GM18873 (cell line): Measurements from ENCODE around the gene BCLAF3.

ENCODE experiments used
- ATAC-seq: cut with Tn5 transposase; IDR thresholded peaks from one replicate; pipeline ENCODE4 v1.9.1; 2021; ENCODE audit warnings: mild to moderate bottlenecking, moderate library complexity, moderate number of reproducible peaks; ENCODE audit not compliant: unreplicated experiment, low FRiP score

BCLAF3 gene

DNA sequence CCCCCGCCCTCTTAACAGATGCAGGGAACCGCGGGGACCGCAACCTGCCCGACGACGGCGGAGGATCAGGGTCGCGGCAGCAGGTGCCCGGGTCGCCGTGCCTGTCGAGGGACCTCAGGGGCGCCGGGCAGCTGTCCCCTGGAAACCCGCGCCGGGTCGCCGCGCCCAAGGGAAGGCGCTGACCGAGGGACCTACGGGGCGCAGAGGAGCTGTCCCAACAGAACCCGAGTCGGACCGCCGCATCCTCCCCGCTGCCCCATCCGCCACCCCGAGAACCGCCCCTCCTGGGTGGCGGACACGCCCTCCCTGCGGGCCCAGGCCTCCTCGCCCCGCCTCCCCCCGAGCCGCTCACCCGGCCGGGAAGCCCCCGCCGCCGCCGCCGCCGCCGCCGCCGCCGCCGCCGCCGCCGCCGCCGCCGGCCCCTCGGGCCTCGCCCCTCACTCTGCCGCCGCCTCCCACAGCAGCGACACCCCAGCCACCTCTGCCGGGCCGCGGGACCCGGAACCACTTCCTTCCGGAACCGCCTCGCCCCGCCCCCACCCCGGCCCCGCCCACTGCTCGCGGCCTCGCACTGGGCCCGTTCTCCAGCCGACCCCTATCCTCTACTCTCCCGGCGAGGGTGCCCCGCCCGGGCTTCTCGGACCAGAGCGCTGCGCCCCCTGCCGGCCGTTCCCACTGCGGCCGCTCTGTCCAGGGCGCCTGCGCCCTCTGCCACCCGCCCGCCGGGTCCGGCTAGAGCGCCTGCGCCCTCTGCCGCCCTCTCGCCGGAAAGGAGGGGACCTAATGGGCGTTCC is at the start of gene BCLAF3:
TSS of gene BCLAF3 (minus strand) at position 506 of the 794 bp plus-strand sequence. CDS start 20,797 bp downstream, outside the sequence.
- peak; percentile 86 for ATAC-seq

DNA sequence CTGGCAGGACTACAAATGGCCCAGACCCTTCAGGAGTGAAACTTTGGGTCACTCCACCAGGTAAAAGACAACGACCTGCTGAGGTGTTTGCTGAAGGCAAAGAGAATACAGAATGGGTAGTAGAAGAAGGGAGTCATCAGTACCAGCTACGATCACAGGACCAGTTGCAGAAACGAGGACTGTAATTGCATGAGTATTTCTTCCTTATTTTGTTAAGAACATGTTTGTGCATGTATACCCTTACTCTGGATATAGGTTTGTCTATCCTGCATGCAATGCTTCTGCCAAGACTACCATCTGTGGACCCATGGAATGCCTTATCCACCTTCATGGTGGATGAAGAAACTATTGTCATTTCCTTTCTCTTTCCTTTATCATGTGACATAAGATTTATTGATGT is 48.1 kb upstream of the BCLAF3 start:
- ATAC-seq = no peak

DNA sequence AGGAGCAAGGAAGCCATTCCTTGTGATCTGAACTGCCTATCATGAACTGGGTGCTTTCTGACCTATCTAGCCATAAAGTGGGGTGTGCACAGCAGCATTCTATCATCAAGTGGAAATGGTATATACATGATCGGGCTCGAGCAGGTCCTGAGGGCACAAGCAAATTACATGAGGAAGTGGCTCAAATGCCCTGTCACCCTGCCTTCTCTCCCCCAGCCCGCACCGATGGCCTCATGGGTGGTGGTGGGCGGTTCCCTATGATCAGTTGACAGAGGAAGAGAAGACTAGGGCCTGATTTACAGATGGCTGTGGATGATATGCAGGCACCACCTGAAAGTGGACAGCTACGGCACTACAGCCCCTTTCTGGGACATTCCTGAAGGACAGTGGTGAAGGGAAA is 46.3 kb upstream of the BCLAF3 start:
- ATAC-seq = no peak

DNA sequence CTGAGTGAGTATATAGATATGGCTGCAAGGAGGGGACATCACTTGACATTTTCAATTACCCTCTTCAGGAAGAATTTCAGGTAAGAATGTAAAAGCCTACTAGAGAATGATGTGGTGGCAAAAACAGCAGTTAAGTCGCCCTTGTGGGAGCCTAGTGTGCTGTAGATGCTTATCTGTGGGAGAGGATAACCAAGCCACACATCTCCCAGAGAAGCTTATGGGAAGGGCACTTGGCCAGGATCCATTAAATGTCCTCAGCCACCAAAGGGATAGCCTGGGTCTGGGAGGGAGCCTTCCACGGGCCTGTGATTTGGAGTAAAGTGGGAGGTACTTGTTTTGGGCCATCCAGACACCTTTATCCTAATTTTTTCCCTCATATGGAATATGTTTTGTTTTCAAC is 41.3 kb upstream of the BCLAF3 start:
- ATAC-seq = no peak

DNA sequence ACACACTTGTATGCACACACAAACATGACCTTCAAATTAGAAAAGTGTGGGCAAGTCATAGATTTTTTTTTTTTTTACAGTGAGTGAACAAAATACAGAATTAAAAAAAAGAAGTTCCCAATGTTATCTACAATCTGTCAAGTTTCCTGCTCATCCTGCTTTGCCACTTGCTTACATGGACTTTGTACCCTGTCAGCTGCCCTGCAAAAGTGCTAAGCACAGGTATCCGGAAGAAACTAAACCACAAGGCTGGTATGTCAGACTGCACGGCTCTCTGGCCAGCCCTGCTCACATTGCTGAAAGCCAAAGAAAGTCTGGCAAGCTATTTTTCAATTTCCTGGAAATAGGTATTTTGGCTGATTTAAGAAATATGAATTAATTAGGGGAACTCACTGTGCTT is 38.9 kb upstream of the BCLAF3 start:
- ATAC-seq = no peak

DNA sequence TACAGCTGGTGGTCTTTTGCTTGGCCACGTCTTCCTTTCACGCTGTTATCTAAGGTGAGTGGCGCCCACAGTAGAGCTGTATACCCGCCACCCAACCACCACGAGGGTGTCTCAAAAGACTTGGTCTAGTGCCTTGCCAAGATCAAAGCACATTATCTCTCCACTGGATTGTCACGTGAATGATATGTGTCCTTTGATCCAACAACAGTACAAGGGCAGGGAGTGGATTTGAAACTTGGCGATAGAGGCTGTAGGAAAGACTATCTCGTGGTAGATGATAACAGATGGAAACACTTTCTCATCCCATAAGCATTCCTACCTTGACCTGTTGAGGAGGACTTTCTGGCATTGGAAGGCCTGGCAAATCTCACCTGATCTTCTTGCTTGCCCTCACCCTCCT is 37.7 kb upstream of the BCLAF3 start:
- no peak for ATAC-seq

DNA sequence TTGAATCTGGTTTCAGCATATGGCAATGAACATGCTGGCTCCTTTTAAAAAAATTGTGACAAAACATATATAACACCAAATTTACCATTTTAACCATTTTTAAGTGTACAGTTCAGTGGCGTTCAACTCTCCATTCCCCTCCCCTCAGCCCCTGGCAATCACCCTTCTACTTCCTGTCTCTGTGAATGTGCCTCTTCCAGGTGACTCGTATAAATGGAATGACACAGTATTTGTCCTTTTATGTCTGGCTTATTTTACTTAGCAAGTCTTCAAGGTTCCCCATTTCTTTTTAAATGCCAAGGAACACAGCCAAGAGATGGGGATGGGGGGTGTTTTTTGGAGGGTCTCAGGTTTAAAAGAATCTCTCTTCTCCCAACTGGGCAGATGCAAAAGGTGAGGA is 35.4 kb upstream of the BCLAF3 start:
- ATAC-seq = no peak

DNA sequence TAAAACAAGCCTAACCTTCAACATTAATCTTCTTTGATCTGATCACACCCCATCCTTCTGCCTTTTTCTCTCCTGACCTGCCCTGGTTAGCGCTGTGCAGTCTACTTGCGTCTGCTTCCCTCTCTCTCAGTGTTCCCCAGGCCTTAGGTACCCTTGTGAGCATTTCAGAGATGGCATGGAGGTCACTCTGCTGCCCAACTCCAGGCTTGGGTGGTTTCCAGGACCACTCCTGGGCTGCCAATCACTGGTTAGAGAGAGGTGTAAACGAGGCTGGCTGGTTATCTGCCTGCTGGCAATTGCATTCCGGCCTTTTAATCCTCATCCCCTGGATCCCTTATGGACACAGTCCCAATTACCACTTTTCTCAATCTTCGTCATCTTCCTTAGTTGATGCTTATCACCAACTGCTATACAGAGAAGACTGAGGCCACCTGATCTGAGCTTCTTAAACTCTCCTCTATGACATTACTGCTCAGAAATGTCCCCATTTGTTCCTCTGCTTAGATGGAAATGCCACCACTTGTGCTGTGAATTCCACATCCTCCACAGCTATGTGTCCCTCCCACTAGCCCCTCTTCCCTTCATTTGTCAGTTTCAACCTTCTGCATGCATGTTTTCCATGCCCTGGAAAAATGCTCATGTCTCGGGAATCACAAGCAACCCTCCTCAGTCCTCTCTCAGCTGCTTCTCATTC is 29.0 kb upstream of the BCLAF3 start:
- no peak for ATAC-seq

DNA sequence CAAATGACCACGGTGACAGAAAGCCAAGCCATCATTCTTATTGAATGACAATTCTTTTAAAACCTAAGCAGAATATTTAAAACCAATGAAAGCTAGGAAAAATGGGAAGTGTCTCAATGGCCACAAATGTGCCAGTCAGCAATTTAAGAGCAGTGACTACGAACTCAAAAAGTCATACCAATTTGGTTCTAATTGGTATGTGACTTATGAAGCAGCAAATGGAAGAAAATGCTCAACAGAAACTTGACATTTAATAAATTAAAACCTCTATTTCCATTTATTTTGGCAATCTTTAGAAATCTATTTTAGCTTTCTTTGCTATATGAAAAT is 25.7 kb upstream of the BCLAF3 start:
- no peak for ATAC-seq

DNA sequence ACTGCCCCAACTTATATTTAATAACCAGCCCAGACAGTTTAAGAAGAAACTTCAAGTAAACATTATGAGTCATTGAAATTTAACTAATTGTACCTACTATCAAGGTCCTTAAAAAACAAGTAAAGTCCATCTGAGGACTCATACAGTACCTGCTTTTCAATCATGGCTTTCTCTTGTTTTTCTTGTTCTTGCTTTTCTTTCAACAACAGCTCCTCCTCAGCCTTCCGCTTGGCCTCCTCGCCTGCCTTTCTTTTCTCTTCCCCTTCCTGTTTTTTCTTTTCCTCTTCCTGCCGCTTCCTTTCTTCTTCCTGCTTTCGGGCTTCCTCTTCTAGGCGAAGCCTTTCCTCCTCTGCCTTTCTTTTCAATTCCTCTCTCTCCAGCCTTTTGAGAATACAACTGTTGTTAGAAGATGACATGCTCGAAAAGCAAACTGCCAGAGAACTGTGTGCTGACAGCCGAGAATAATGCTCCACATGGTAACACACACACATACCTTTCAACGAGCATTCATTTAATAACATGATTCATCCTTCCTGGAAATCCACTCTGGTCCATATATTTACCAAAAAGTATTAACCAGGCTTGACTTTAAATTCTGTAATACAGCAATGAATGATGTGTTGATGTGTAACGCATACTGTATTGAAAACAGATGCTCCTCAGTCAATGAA is 25.2 kb upstream of the BCLAF3 start:
- no peak for ATAC-seq

DNA sequence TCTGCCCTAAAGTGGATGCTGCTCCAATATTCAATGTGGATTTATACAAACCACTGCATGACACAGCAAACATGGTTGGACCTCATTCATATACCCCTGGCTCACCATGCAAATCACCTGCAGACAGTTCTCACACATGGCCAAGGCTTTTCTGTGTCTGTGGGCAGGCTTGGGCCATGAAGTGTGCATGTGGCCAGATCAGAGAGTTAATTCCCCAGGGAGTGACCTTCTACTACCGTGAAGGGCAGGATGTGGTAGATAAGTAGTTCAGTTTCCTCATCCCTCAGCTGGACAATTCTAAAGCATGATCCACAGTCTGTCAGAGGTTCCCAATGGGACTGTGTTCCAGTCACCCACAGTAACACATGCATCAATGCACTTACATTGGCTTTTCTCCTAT is 24.6 kb upstream of the BCLAF3 start:
- ATAC-seq = no peak

DNA sequence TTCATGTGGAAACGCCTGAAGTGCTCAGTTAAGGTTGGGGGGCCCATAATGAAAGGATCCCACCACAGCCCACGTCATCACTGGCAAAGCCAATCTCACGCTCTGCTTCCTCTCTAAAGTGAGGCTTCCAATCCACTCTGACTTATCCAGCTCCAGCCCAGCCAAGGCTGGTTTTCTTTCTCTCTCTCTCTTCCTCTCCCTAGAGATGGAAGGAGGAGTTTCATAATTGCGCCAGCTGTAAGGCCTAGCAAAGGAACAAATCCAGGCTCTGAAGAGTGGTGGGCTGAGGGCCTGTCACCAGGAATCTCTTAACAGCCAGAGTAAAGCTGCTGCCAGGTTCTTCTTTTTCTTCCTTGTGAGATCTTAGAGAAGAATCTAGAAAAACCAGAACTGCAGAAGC is 20.7 kb upstream of the BCLAF3 start:
- ATAC-seq = no peak

DNA sequence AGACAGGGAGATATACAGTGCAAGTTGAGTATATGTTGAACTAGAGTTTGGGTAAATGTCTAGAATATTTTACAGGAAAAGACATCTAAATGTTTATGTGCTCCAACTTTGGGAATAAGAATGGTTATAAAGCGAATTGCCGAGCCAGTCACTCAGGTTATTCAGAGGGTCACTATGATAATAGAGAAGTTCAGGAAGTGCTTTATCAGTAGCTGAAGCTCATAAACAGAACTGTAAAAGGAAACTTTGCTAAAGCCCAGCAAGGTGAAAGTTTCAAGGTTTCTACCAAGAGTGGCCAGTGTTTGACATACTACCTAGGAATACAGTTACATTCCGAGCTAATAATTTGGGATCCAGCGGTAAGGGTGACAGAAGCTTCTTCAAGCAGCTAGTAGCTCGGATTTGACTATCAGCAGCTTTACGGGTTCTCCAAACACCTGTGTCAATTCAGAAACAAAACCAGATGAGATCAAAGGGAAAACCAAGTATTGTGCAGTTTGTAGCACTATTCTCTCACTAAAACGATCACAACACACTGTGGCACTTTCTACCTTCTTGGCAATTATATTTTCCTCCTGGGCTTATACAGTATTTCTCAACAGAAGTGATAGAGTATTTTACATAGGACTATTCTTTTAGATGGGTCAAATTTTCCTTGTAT is 17.2 kb upstream of the BCLAF3 start:
- no peak for ATAC-seq

DNA sequence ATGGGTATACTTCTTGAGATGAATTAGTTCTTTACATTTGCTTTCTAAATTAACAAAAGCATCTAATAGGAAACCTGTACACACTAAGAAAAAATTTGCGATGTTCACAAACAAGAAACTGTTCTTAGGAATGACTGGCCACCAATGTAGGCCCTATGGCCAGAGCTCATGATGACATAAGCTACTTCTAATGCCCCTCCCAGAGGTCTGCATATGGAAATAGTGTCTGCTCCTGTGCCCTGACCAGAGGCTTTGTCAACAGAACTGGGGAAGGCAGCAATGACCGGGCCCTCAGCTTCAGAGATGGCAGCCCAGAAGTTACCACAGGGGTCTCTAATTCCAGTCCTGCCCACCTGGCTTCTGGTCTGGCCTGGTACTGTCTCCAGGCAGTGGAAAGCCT is 15.0 kb upstream of the BCLAF3 start:
- no peak for ATAC-seq

DNA sequence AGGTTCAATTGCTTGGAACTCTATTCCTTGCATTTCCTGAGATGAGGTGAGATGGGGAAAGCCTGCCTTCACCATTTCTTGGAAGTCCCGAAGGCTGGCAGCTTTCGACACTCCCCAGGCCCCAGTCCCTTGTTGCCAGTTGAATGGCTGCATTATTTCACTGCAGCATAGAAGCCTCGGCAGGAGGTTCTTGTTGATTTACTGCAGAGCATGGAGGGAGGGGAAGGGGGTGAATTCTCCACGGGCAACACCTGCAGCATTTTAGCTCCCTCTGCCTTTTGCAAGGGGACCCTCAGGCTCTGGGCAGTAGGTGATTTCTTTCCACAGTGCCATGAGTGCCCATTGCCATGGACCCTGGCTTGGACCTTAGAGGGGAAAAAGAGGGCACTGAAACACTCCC is 10.7 kb upstream of the BCLAF3 start:
- ATAC-seq = no peak

DNA sequence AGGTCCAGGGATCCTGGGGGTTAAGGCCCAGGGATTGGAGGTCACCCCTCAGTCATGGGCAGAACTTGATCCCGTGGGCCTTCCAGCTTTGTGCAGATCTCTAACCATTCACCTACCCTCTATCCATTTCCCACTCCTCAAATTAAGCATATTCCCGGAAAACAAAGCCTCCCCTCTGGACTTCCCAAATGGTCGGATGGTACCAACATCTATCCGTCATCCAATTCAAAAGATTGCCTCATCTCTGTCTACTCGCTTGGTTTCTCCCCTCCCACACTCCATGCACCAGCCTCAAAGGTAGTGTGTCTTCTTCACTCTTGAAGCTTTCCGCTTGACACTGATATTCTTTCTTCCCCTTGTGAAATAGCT is 473 bp upstream of the BCLAF3 start:
- ATAC-seq = no peak

DNA sequence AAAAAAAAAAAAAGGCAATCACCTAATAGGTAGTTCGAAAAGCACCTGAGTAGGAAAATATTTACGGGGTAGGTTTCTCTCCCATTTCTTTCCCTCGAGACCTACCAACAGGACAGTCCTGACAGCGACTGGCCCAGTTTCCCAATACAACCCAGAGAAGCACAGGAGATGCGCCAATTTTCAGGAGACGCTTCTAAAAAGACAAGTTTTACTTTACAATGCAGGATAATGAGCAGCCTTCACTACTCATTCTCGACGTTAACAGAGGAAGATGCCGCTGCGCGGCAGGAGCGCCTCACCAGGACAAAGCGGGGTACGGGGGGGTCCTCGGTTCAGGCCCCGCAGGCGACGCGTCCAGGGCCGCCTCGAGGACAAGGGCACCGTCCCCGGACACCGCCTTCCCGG is 708 bp downstream of the BCLAF3 start:
- ATAC-seq = peak; percentile 6

DNA sequence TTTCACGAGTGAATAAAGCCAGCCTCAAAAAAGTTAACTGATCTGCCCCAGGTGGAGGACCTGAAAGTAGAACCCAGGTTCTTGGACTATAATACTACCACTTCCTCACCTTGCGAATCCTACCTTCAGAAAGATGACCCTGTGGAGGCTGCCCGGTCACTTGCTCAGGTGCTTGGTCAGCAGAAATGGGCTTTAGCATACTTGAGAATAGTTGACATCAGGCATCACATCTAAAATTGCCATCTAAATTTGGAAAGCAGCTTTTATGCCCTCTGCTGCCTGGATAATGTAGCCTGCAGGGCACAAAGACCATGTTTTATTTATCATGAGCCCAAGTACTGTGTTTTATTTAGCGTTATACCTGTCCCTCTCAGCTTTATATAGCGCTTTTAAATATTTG is 3.0 kb downstream of the BCLAF3 start:
- ATAC-seq = no peak

DNA sequence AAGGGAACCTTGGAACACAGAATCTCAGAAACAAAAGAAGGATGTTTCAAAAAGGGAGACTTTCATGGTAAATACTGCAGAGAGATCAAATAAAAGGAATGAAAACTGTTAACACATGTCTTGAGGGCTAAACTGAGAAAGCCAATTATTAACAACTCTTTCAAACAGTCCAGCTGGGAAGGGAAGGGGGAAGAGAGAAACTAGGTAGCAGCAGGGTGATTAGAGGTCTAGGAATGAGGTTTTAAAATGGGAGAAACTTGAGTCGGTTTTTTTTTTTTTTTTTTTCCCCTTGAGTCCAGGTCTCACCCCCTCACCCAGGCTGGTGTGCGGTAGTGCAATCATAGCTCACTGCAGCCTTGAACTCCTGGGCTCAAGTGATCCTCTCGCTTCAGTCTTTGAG is 4.3 kb downstream of the BCLAF3 start:
- ATAC-seq = no peak

DNA sequence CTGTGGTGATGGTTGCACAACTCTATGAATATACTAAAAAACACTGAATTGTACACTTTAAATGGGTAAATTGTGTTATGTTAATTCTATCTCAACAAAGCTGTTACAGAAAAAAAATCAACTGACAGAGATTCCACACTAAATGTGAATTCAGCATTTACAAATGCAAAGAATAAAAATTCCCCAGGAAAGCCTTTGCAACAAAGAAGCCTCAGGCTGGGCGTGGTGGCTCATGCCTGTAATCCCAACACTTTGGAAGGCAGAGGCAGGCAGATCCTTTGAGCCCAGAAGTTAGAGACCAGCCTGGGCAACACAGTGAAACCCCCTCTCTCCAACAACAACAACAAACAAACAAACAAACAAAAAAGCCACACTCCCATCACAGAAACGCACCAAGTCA is 8.9 kb downstream of the BCLAF3 start:
- ATAC-seq = no peak

DNA sequence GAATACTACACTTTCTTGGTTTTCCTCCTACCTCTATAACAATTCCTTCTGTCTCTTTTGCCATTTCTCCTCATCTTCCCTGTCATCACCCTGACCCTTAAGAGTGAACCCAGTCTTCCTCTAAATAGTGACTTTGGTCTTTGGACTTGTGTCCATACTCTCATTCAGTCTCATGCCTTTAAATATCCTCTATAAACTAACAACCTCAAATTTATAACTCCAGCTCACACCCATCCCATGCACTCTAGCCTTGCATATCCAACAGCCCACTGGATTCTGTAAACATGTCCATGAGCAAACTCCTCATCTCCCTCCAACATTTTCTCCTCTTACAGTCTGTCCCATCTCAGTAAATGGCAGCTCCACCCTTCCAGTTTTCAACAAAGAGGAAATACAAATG is 15.0 kb downstream of the BCLAF3 start:
- ATAC-seq = no peak
